SU-DHL-6 (cell line): Measurements from ENCODE around the gene DCLK3.

Experiments
- H2AFZ ChIP-seq: fragments of 200-600 bp; sonication (generic); 2 replicates; pipeline ENCODE4 v1.6.1; 2014; ENCODE audit warnings: low read depth, mild to moderate bottlenecking, moderate library complexity, mixed read lengths, antibody characterized with exemption, low read length; ENCODE audit not compliant: severe bottlenecking
- H3F3A ChIP-seq: fragments of 200-600 bp; shearing (Covaris generic); 2 replicates; pipeline ENCODE4 v1.6.0; 2016; ENCODE audit warnings: antibody characterized with exemption, mild to moderate bottlenecking; ENCODE audit not compliant: insufficient read depth
- H3K27ac ChIP-seq: fragments of 200-600 bp; sonication (generic); 2 replicates; pipeline ENCODE4 v1.5.1; 2016; ENCODE audit warnings: low read depth, mild to moderate bottlenecking, low read length, moderate library complexity, mixed read lengths
- H3K27me3 ChIP-seq: fragments of 200-600 bp; sonication (generic), shearing (Covaris generic); 2 replicates; pipeline ENCODE4 v1.6.0; 2014; ENCODE audit warnings: mild to moderate bottlenecking, low read length
- H3K36me3 ChIP-seq: fragments of 200-600 bp; sonication (generic); 2 replicates; pipeline ENCODE4 v1.6.1; 2014; ENCODE audit warnings: mild to moderate bottlenecking, low read length, mixed read lengths
- H3K4me2 ChIP-seq: fragments of 300-600, 200-600 bp; shearing (Covaris generic), sonication (generic); 2 replicates; pipeline ENCODE4 v1.6.0; 2014; ENCODE audit warnings: low read length, low read depth, mild to moderate bottlenecking; ENCODE audit not compliant: poor library complexity, severe bottlenecking
- H3K4me3 ChIP-seq: fragments of 200-600 bp; sonication (generic); 2 replicates; pipeline ENCODE4 v1.5.1; 2014; ENCODE audit warnings: antibody characterized with exemption, low read length, mild to moderate bottlenecking, mixed read lengths; ENCODE audit not compliant: insufficient read depth, poor library complexity, severe bottlenecking
- H3K79me2 ChIP-seq: fragments of 200-600 bp; sonication (generic); 2 replicates; pipeline ENCODE4 v1.6.1; 2014; ENCODE audit warnings: mild to moderate bottlenecking, low read length, moderate library complexity; ENCODE audit not compliant: insufficient read depth
- H3K9ac ChIP-seq: fragments of 200-600 bp; sonication (generic); 2 replicates; pipeline ENCODE4 v1.7.0; 2014; ENCODE audit warnings: mild to moderate bottlenecking, low read length
- H3K9me2 ChIP-seq: fragments of 200-600 bp; sonication (generic); replicated peaks from 2 replicates; pipeline ENCODE4 v1.6.1; 2014; ENCODE audit warnings: low read length; ENCODE audit not compliant: insufficient read depth
- H3K9me3 ChIP-seq: fragments of 200-600 bp; sonication (generic); 2 replicates; pipeline ENCODE4 v1.6.1; 2014; ENCODE audit warnings: low read length, mixed read lengths; ENCODE audit not compliant: insufficient read depth
- H4K20me1 ChIP-seq: fragments of 200-600 bp; sonication (generic); 2 replicates; pipeline ENCODE4 v1.6.1; 2014; ENCODE audit warnings: low read depth, mild to moderate bottlenecking, antibody characterized with exemption, low read length, moderate library complexity, mixed read lengths
- EZH2phosphoT487 ChIP-seq: fragments of 200-600 bp; sonication (generic), shearing (Covaris generic); conservative IDR thresholded peaks from 2 replicates; pipeline ENCODE4 v1.6.1; 2018; ENCODE audit warnings: mild to moderate bottlenecking, antibody characterized with exemption, low read length, moderate library complexity, mixed read lengths
- TF ChIP-seq, protein P1 (sequence below): fragments of 200-600 bp; sonication (generic); IDR thresholded peaks from one replicate; pipeline ENCODE4 v1.5.1; 2017; ENCODE audit warnings: antibody characterized with exemption, mild to moderate bottlenecking, low read length, moderate library complexity; ENCODE audit not compliant: insufficient read depth, poor library complexity, severe bottlenecking

The DCLK3 gene

GRCh38 chr3:36734742-36735141 lies 29.6 kb downstream of the DCLK3 start:
- H3K36me3 ChIP-seq = no peaks in the 10 kb centered on the region
- no peak for TF ChIP-seq EZH2phosphoT487
- TF ChIP-seq, protein P1, sequence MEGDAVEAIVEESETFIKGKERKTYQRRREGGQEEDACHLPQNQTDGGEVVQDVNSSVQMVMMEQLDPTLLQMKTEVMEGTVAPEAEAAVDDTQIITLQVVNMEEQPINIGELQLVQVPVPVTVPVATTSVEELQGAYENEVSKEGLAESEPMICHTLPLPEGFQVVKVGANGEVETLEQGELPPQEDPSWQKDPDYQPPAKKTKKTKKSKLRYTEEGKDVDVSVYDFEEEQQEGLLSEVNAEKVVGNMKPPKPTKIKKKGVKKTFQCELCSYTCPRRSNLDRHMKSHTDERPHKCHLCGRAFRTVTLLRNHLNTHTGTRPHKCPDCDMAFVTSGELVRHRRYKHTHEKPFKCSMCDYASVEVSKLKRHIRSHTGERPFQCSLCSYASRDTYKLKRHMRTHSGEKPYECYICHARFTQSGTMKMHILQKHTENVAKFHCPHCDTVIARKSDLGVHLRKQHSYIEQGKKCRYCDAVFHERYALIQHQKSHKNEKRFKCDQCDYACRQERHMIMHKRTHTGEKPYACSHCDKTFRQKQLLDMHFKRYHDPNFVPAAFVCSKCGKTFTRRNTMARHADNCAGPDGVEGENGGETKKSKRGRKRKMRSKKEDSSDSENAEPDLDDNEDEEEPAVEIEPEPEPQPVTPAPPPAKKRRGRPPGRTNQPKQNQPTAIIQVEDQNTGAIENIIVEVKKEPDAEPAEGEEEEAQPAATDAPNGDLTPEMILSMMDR = no peak
- H3K4me2 ChIP-seq = no peak overlapping the region
- no peaks in the 10 kb centered on the region for H3K9me2 ChIP-seq
- no peaks in the 10 kb centered on the region for H3K79me2 ChIP-seq
- H2AFZ ChIP-seq = no peak overlapping the region
- H3K4me3 ChIP-seq = no peak overlapping the region
- no peaks in the 10 kb centered on the region for H3F3A ChIP-seq
- H4K20me1 ChIP-seq = no peaks in the 10 kb centered on the region
- H3K27me3 ChIP-seq = no peaks in the 10 kb centered on the region
- H3K27ac ChIP-seq = no peak overlapping the region
- no peaks in the 10 kb centered on the region for H3K9me3 ChIP-seq
- H3K9ac ChIP-seq = no peak overlapping the region

GRCh38 chr3:36733723-36734122 lies 30.6 kb downstream of the DCLK3 start:
- H3K9ac ChIP-seq = no peak overlapping the region
- H3K9me3 ChIP-seq = no peaks in the 10 kb centered on the region
- no peaks in the 10 kb centered on the region for H3K36me3 ChIP-seq
- no peaks in the 10 kb centered on the region for H3K79me2 ChIP-seq
- no peak overlapping the region for H2AFZ ChIP-seq
- H3K27me3 ChIP-seq = no peaks in the 10 kb centered on the region
- H3K9me2 ChIP-seq = no peaks in the 10 kb centered on the region
- H3K4me3 ChIP-seq = no peak overlapping the region
- H3K4me2 ChIP-seq = no peak overlapping the region
- TF ChIP-seq, protein P1 = no peak
- no peak for TF ChIP-seq EZH2phosphoT487
- H4K20me1 ChIP-seq = no peaks in the 10 kb centered on the region
- no peaks in the 10 kb centered on the region for H3F3A ChIP-seq
- H3K27ac ChIP-seq = no peak overlapping the region

- Histone ChIP-seq H3F3A (no peaks in the 10 kb centered on the region), H3K4me3 (no peak overlapping the region), H3K4me2 (no peak overlapping the region), H3K9me2 (no peaks in the 10 kb centered on the region), H3K36me3 (no peaks in the 10 kb centered on the region), H3K79me2 (no peaks in the 10 kb centered on the region), H3K27me3 (no peaks in the 10 kb centered on the region), H4K20me1 (no peaks in the 10 kb centered on the region), H2AFZ (no peak overlapping the region), H3K9ac (no peak overlapping the region), H3K27ac (no peak overlapping the region), H3K9me3 (no peaks in the 10 kb centered on the region)
- TF ChIP-seq EZH2phosphoT487 = no peak
- TF ChIP-seq, protein P1 = no peak
These were observed 31.1 kb downstream of the DCLK3 start for GRCh38 chr3:36733162-36733696.
